HG03175 (cell line): ENCODE results near the gene C12orf57.

Experiments
- ATAC-seq: cut with Tn5 transposase; IDR thresholded peaks from one replicate; pipeline ENCODE4 v1.9.1; 2021; ENCODE audit warnings: mild to moderate bottlenecking, moderate library complexity; ENCODE audit not compliant: unreplicated experiment

The C12orf57 gene

GRCh38 chr12:6917491-6918231 is 26.2 kb upstream of the C12orf57 start:
- ATAC-seq = no peak

- ATAC-seq = no peak
Measured at GRCh38 chr12:6919588-6919987, 24.2 kb upstream of the C12orf57 start.

GRCh38 chr12:6921539-6921938 is 22.3 kb upstream of the C12orf57 start:
- ATAC-seq = no peak

GRCh38 chr12:6921996-6922946 is 21.6 kb upstream of the C12orf57 start:
- no peak for ATAC-seq

- ATAC-seq = no peak
Measured at GRCh38 chr12:6923003-6923732, 20.7 kb upstream of the C12orf57 start.

GRCh38 chr12:6923851-6924250 is 20.0 kb upstream of the C12orf57 start:
- no peak for ATAC-seq

GRCh38 chr12:6925239-6925539 is 18.6 kb upstream of the C12orf57 start:
- no peak for ATAC-seq

GRCh38 chr12:6925540-6926279 is 18.1 kb upstream of the C12orf57 start:
- no peak for ATAC-seq

- no peak for ATAC-seq
Measured at GRCh38 chr12:6927379-6928021, 16.3 kb upstream of the C12orf57 start, which contains the start of gene ATN1. Gene ATN1, plus strand, starts transcription at chr12:6927959. Its CDS starts 6,043 bp downstream, at chr12:6934002.

GRCh38 chr12:6928022-6928702 is 15.7 kb upstream of the C12orf57 start:
- ATAC-seq = peak; percentile 40

- ATAC-seq = no peak
Measured at GRCh38 chr12:6928703-6929407, 15.0 kb upstream of the C12orf57 start.

- ATAC-seq = no peak
Measured at GRCh38 chr12:6929466-6930452, 14.1 kb upstream of the C12orf57 start.

GRCh38 chr12:6932766-6933165 is 11.1 kb upstream of the C12orf57 start:
- ATAC-seq = no peak

GRCh38 chr12:6934110-6934509 is 9.7 kb upstream of the C12orf57 start:
- ATAC-seq = no peak

GRCh38 chr12:6935371-6936193 is 8.2 kb upstream of the C12orf57 start:
- ATAC-seq = no peak

- ATAC-seq = no peak
Measured at GRCh38 chr12:6936194-6936635, 7.6 kb upstream of the C12orf57 start.
